ENCODE measurements around the gene COL4A1.

Gene COL4A1

DNA sequence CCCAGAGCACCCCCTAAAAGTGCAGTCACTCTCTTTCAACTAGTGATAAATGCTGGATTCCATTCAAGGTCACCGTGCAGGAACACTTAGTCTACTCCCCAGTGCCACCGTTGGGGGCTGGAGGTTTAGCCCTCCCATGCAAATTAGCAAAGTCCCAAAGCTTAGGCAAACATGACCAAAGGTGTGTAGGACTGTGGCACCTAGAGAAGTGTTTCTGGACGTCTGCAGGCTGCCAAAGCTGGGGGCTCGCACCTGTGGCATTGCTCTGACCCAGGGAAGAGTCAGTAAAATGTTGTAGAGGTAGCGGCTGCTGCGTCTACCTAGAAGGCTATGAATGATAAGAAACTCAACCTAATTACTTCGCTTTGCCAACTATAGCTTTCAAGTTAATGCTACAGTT is 13.9 kb downstream of the COL4A1 start:
- no peak for DNase-seq (ENCODE audit: low spot score)

DNA sequence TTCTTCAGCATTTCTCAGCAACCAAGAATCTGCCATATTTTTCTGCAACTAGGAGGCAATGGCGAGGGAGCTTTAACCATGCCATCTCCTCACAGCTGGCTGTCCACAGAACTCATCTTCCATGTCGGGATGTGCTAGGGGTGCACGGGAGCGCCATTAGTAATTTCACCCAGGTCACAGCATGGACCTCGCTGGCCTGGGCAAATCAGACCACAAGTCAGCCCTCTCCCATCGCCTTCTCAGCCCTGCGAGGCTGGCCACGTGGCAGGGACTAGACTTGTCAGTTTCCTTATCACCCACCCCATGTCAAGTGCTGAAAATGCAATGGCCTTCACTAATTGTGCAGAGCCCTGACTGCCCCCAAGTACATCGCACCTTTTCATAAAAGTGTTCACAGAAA is 15.7 kb downstream of the COL4A1 start:
- no peak for DNase-seq (ENCODE audit: low spot score)

DNA sequence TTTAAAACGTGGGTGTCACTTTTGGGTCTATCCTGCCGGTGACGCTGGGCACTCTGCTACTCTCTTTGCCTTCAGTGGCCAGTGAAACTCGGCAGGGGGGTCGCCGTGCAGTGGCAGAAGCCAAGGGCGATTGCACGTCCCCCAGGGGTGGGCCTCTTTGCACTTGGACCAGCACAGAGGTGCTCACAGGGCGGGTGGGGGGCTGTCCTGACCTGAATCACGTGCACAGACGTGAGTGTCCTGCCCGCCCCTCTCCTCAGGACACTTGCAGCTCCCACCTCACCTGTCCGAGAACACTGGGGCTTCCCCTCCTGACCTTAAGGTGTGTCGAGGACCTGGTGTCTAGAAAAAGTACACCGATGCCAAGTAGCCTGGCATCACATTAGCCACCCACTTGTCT is 16.1 kb downstream of the COL4A1 start:
- no peak for DNase-seq (ENCODE audit: low spot score)

DNA sequence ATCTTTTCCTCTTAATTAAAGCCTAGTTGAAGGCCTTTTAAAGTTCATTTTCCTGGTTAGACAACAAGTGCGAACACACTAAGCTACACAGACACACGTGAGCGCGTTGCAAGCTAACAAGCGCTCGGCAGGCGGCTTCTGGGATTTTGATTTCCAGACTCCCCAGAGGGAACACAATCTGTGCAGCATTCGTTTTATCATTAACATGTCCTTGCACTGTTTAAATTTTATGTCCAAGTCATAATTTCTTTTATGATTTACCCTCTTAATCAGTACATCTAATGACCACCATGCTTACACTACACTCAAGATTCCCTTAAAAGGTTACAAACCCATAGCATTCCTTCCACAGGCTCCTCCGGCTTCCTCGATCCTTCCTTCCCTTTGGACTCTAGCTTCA is 16.8 kb downstream of the COL4A1 start:
- no peak for DNase-seq (ENCODE audit: low spot score)

DNA sequence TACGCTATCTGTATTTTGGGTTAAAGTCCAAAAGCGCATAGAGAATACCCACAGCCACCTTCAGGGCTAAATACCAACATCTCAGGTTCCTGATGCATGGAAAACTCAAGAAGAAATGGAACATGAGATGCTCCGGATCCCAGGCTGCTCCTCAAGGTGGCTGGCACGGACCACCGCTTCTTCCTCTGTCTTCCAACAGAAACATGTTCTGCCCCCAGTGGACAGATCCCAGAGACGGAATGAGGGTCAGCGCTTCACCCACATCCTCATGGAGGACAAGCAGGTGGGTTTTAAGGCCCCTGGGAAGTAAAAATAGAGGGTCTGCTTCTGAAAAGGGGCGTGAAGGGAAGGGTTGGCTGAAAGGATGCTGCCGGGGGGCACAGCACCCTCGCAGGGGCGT is 17.3 kb downstream of the COL4A1 start:
- DNase-seq (ENCODE audit: low spot score), result no peak

DNA sequence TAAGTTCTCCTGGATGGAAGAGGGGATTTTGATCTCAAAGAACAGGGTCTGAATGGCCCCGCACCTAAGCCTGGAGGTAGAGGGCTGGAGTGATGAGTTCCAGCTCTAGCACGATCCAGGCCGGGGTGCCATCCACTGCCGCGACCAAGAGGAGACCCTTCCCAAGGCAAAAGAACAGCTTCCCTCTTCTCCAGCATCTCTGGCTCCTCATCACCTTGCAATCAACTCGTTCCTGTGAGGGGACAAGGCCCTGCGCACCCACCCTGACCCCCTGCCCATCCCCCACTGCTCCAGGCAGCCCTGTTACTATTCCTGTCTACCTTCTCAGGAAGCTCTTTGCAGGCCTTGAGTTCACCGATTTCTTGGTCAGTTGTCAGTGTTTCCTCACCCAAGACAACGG is 17.8 kb downstream of the COL4A1 start:
- no peak for DNase-seq (ENCODE audit: low spot score)

DNA sequence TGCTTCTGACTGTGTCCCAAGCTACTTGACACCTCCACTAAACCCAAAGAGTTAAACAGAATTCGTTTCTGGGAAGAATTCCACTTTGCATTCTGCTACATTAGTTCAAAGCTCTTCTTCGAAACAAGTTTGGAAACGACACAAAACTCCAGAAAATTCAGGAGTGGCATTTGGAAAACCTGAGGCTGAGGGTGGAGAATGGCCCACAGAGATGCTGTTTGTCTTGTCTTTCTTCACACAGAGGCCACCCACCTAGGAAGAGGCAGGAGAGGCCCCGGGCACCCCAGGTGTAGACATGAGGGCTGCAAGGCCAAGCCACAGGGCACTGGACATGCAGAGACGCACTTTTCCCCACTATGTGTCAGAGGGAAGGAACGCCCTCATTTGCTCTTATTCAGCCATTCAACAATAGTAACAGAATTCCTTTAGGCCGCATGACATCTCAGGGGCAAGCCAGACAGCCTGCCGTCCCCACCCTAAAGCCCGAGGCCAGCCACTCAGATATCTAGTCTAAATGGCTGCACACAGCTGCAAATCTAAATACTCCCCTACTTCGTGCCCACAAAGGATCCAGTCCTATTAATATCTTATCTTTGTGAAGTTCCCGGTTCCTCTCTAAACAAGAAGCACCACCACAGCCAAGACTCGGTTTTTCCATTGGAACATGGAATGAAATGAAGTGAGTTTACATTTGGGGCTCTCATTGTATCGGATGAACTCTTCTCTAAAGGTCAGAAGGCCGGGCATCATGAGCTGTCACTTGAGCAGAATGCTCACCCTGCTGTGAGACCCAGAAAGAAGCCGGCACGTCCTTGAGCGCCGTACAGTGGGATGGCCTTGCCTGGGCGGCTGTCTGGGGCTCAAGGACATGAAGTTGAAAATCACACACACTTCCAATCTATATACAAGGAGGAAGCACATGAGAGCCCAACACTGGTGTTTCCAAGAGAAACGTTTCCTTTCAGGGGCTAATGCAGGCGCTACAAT is 19.8 kb downstream of the COL4A1 start:
- DNase-seq (ENCODE audit: low spot score), result no peak

DNA sequence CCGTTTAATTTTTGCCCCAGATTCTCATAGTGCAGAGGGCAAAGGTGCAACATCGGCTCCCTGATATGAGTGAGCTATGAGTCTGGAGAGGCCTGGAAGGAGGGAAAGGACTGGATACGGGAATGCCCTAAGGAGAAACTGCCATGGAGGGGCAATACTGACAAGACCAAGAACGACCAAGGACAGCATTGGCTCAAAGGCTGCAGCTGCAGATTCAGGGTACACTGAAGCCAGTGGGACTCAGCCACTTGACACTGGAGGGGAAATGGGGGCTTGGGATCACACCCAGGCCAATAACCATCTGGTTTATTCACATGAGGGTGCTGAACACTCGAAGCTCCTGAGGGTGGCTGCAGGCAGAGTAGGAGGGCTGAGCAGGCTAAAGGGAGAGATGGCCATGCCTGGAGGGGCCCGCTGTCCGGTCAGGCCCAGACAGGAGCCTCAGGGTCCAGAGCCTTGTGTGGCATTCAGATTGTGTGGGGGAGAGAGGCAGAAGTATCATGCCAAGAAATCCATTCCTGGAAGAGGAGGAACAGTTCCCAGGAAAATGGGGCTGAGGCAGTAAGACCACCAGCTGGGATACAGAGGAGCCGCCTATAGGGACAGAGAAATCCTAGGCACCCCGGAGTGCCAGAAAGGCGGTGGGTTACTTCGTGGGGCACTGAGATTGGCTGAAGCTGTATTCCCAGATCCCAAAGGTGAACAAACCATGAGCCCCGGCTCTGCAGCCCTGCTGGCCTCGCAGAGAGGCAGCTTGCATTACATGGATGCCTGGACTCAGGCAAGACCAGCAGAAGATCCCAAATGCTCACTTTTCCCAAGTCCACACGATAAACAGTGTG is 20.7 kb downstream of the COL4A1 start:
- no peak for DNase-seq (ENCODE audit: low spot score)

DNA sequence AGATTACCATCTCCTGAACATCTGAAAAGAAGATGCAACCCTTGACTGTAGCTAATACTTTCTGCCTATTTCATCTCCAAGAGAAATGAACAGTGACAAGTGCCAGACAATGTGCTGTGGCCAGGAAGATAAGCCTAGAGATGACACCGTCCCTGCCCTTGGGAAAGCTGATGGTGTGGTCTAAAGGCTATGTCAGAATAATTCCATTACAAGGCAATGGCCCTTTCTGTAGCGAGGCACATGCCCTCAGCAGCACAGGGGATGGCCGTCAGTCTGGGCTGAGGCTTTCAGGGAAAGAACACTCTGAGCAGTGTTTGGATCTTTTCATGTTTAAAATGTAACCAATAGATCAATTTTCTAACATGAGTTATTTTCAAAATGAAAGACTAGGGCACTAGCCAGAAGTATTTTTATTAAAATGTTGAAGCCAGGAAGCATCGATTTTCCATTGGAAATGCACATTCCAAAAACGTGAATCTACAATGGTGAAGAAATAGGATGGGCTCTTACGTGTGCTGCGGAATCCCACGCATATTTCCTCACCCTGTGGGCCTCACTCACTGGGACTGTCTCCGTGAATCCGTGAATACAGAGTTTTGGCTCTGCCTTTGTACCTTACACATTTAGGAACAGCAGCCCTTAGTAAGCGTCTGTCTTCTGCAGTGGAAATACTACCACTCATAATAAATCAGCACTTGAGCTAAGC is 22.0 kb downstream of the COL4A1 start:
- no peak for DNase-seq (ENCODE audit: low spot score)

DNA sequence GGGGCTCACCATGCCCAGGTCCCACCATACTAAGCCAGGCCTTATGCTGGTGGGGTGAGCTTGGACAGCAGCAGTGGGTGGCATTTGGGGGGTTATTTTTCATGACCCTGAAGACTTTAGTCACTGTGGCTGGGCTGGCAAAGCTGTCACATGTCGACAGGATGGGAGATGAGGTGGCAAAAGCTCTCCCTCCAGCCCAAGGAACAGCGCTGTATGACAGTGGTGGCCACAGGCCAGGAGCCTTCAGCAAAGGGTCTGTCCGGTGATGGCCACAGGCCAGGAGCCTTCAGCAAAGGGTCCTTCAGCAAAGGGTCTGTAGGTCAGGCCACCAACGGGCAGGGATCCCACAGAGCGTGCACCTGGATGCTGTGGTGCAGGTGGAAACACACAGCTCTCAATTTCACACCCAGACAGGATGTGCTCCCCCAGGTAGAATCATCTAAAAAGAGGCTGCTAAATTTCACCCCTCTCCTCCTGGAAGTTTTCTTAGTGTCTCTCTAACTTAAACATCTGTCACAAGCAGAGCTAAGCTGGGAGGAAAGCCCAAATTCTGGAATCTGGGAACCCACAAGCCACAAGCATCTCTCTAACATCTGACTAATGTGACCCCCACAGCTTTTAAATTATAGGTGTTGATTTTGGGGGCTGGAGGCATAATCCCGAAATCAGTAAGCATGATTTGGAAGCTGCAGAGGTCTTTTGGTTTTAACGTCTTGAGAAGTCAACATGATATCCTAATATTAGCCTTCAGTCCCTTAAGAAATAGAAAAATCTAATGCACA is 23.0 kb downstream of the COL4A1 start:
- peak; percentile 27 for DNase-seq (ENCODE audit: low spot score)

DNA sequence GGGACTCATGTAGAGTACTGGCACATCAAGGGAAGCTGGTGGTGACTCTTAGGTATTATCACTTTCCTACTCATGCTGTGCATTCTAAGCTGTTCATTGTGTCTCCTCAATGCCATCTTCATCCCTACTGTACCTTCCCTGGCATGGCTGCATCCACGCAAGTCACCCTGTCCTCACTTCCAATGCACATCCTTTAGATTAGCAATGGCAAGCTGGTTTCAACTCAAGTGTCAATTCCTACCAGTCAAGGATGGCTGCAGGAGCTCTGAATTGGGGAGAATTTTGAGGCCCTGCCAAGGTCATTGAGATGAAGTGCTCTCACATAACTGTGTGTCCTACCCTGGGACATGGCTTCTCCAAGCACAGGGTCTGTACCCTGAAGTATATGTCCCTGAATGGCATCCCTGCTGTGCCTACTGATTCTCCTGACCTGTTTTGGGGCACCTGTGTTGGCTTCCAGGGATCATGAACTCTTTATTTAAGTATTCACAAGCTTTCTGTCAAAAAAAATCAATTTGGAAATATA is 24.6 kb downstream of the COL4A1 start:
- no peak for DNase-seq (ENCODE audit: low spot score)

DNA sequence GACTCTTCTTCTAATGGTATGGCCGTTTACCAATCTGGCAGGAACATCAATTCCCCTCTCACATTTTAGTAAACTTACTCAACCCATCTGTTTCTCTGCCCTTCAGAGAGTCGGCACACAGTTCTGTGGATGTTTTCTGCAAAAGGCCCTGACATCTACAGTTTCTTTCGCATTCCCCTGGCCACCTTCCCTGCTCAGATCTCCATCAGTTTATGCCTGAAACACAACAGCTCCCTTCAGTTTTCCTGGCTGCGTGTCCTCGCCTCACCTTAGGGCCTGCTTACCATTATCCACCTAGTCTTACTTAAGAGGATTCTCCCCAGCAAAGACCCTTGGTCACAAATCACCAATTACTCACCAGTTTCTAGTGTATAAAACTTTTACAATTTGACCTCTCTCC is 25.2 kb downstream of the COL4A1 start:
- no peak for DNase-seq (ENCODE audit: low spot score)

DNA sequence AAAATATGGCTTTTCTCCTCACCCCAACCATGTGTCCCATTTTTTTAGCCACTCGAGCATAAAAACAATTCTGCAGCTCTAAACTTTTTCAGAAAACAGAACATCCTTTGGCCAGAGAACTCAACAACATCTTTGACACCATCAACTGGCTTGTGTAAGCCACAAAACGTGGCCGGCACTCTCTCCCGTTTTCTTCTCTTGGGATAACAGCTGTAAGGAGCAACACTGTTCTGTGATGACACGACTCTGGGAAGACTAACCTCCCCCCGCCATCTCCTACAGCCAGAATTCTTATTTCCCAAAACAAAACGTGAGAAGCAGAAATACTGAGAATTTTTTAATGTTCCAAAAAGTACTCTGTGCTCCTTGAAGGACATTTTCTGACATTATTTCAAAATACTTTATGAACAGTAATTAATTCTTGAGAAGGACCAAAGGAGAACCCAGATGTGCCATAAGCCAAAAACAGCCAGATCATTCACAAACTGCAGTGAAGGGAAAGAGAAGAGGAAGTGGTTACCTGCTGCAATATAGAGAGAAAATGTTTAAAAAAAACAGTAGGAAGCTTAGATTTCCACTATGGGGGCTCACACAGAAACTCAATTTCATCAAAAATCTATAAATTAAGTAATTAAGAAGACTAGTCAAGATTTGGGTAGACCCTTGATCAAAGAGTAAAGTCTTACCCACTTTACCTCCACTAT is 25.8 kb downstream of the COL4A1 start:
- DNase-seq (ENCODE audit: low spot score), result no peak

DNA sequence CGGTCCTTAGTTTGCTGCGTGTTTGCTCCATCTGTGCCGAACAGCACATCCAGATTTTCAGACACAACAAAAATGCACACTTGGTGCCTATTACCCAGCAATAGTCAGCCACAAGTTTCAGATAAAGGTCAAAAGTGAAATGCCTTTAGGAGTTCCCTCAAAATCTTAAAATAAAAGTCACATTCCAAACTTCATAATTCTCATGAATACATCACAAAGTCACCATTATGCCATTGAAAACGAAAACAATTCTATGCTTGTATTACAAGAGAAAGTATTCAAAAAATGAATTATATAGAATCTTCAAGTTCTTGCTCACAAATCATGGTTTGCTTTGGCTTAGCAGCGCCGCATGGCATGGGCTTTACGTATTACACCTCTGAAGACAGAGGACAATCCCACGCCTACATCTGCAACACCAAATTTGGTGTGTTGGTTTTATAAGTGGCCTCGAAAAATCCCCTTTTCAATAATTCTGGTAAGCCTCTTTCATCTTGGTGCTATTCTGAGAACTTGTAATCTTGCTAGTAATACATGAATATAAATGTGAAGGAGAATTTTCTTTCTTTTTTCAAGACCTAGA is 26.6 kb downstream of the COL4A1 start:
- DNase-seq (ENCODE audit: low spot score), result no peak

DNA sequence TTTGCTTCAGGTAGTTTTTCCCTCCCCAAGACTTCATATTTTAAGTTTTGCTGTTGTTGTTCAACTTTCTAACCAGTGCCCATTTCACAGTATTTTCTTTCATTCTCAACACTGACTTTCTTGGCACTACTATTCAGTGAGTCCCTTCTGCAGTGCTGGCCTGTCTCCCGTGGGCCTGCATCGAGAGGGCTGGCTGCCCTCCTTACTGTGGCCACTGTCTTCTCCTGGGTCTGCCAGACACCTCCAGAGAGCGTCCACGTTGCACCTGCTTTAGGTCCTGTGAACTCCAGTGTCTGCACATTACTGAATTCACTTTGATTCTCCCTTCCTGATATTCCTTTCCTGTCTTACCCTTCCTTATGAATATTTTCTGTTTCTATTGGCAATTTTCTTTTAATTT is 27.3 kb downstream of the COL4A1 start:
- no peak for DNase-seq (ENCODE audit: low spot score)

DNA sequence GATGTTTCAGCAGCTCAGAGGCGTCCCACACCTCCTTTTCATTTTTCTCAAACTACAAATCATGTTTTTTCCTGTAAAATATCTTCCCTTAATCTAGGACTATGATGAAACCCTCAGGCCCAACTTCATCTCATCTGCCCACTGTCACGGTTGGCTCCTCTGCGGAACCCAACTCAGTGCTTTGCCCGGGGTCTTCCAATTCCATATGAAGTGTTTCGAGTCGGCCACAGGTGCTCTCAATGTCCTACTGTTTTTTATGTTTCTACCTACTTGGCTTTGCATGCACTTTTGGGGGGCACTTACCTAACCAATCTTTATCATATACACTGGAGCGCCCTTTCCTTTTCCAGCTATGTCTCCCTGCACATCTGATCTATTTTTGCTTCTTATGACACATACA is 28.1 kb downstream of the COL4A1 start:
- DNase-seq (ENCODE audit: low spot score), result no peak

DNA sequence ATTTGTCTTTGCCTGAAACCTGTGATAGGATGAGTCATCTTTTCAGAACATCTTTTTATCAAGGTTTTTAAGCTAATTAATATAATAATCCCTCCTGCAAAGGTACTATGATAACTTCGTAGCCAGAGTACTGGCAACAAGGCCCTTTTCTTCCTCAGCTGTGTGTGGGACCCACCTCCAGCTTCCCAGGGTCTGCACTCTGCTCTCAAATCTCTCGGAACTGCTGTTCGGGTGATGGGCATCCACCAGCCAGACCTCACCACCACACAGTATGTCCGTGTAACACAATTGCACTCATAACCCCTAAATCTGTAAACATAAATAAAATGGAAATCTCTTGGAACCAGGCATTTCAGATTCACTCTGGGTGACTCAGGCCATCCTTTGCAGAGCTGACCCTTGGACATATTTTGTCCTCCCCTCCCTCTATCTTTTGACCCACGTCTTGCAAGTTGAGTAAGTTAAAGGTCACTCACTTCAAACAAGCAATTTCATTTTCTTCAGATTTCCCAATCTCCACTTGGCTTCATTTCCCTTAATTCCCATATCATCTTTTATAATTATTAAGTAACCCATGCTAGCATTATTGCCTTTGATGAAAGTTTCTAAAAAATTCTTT is 29.5 kb downstream of the COL4A1 start:
- DNase-seq (ENCODE audit: low spot score), result no peak

DNA sequence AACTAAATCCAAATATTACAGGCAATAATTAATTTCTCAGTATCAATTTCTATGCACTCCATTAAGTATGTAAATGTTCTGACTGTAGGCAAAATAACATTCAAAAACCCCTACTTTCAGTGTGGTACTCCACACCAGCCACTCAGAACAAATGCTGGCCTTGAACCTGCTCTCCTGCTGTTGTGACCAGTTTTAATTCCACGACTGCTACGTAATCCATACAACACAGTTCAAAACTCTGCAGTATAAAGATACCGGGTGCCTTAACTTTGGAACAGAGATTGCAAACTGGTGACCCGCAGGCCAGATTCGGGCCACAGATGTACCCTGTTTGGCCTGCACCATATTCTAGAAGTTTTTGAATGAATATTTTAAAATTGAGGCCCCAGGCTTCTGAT is 30.4 kb downstream of the COL4A1 start:
- DNase-seq (ENCODE audit: low spot score), result no peak

DNA sequence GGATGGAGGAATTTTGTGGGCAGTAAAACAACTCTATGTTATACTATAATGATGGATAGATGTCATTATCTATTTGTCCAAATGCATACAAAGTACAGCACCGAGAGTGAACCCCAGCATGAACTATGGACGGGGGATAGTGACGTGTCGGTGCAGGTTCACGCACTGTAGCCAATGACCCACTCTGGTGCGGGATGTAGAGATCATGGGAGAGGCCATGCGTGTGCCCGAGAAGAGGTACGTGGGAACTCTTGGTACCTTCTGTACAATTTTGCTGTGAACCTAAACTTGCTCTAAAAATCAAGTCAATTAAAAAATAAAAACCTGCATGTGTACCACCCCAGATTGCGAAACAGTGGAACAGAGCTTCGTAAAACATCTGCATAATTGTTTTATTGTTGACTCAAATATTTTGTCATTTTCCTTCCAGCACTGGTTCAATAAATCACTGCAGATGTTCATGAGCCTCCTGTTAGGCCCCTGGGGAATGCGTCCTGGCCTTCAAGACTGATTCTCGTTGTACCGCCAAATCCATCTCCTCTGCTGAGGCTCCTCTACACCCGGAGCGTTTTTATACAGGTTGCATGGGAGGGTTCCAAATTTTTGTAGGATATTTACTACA is 30.9 kb downstream of the COL4A1 start:
- DNase-seq (ENCODE audit: low spot score), result no peak

DNA sequence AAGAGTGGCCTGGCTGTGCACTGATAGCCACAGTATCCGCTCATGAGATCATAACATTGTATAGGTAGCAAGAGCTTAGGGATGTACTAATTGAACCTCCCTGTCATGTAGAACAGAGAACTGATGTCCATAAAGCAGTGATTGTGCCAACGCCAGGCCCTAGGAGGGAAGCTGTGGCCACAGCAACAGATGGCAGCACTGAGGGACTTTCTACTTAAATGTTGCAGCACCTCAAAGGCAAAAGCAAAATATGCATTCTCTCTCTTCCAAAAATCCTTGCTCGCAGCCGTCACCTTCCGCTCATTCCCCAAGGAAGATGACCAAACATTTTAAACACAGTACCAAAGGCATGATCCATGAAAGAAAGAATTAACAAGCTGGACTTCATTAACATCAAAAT is 32.3 kb downstream of the COL4A1 start:
- DNase-seq (ENCODE audit: low spot score), result no peak
